Epithelial cell of esophagus (primary cell): ENCODE measurements around the gene KIF26B.

Source experiments
- DNase-seq: peaks from one replicate; pipeline ENCODE4 v3.0.0; 2010; ENCODE audit warnings: low read depth
- H3K4me3 ChIP-seq: 2 replicates; pipeline ENCODE4 v1.5.1; 2011; ENCODE audit warnings: mild to moderate bottlenecking, low read length, control low read depth
- TF ChIP-seq, protein P1 (sequence below): IDR thresholded peaks from 2 replicates; pipeline ENCODE4 v1.5.1; 2011; ENCODE audit warnings: low read depth, mild to moderate bottlenecking, low read length, control low read depth, inconsistent platforms; ENCODE audit not compliant: insufficient read depth; ENCODE audit errors: missing control alignments

KIF26B gene

DNA sequence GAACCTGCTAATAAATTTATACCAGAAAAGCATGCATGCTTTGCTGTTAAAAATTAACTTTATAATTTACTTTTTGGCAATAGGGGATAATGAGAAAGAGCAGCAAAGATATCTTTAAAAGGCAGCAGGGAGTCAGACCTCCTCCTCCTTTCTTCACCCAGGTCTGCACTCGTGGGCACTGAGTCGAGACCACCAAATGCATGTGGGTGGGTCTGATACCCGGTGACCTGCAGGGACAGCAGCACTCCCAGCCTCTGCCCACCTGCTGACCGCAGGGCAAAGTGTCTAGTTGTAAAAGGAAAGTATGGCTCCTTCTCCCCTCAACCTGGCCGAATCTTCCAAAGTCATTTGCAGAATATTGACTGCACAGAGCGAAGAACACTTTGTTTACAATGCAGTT, 43.7 kb upstream of the KIF26B start:
- DNase-seq = no peak
- H3K4me3 ChIP-seq = no peak overlapping the region
- TF ChIP-seq, protein P1, sequence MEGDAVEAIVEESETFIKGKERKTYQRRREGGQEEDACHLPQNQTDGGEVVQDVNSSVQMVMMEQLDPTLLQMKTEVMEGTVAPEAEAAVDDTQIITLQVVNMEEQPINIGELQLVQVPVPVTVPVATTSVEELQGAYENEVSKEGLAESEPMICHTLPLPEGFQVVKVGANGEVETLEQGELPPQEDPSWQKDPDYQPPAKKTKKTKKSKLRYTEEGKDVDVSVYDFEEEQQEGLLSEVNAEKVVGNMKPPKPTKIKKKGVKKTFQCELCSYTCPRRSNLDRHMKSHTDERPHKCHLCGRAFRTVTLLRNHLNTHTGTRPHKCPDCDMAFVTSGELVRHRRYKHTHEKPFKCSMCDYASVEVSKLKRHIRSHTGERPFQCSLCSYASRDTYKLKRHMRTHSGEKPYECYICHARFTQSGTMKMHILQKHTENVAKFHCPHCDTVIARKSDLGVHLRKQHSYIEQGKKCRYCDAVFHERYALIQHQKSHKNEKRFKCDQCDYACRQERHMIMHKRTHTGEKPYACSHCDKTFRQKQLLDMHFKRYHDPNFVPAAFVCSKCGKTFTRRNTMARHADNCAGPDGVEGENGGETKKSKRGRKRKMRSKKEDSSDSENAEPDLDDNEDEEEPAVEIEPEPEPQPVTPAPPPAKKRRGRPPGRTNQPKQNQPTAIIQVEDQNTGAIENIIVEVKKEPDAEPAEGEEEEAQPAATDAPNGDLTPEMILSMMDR = no peak

DNA sequence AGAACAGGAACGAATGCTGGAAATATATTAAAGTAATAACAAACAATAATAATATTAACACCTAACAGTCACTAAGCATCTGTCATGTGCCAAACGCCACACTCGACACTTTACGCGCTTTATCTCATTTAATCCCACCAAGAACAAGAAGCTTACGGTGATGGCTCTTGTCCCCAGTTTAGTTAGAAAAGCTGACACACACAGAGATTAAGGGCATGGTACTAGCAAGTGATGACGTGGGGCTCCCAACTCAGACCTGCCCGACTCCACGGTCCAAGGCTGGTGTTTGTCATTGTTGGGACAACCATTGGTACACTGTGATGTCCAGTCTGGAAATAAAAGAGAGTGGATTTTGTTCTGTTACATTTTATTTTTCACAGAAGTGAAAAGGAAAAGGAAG, 41.1 kb upstream of the KIF26B start:
- DNase-seq = no peak
- H3K4me3 ChIP-seq = no peak overlapping the region
- TF ChIP-seq, protein P1 = no peak

DNA sequence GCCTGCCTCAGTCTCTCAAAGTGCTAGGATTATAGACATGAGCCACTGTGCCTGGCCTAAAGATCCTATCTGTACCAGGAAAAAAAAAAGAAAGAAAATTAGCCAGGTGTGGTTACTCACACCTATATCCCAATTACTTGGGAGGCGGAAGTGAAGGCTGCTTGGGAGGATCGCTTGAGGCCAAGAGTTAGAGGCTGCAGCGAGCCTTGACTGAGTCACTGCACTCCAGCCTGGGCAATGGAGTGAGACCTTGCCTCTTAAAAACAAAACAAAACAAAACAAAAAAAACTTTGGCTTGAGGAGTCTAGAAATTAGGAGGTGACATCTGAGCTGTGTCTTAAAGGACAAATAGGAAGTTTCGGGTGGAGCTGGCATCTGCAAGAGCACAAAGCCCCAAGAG, 38.7 kb upstream of the KIF26B start:
- no peak for DNase-seq
- TF ChIP-seq, protein P1 = no peak
- H3K4me3 ChIP-seq = no peak overlapping the region

DNA sequence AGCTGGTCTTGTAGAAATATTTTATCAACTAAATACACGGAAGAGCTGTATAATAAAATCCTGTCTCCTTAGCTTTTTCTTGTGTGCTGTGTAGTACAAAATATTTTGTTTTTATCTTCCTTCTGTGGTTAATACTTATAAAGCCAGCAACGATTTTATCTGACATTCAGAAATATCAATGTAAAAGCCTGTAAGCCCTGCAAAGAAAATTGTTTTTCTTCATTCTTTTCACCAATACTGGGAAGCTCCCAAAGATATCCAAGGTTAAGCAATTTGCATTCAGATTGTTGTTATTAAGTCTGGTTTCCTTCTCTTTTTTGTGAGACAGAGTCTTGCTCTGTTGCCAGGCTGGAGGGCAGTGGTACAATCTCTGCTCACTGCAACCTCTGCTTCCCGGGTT, 38.0 kb upstream of the KIF26B start:
- TF ChIP-seq, protein P1 = no peak
- DNase-seq = no peak
- H3K4me3 ChIP-seq = no peak overlapping the region

DNA sequence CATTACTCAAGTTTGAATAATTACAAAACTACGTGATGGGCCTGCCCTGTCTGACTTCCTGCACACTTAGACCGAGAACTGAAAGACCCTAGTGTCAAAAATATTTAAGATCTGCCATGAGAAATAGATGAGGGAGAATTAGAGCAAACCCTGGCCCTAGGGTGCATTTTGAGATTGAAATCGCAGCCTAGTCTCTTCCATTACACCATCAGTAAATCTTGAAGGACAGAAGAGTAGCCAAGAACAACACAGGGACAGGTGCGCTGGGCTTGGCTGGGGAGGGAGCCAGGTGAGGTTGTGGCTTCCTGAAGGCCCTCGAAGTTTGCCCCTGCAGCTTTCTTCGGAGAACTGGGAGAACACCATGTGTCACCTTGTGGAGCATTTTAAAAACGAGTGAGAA, 36.7 kb upstream of the KIF26B start:
- TF ChIP-seq, protein P1 = no peak
- H3K4me3 ChIP-seq = no peak overlapping the region
- DNase-seq = no peak

DNA sequence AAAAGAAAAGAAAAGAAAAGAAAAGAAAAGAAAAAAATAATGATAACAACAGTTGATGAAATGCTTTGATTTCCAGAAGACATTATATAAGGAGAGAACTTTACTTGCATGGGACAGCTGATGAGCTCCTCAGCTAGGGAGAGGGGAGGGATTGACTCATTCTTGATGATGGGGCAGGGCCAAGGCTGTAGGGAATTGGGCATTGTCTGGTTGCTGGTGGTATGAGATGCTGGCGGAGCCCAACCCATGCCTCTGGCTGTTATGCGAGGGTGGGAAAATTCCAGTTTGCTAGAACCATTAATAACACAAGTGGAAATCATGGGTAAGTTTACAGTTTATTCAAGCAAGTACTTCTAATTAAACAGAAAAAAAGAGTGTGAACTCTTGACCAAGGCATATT, 36.0 kb upstream of the KIF26B start:
- TF ChIP-seq, protein P1 = no peak
- no peak overlapping the region for H3K4me3 ChIP-seq
- DNase-seq = no peak

DNA sequence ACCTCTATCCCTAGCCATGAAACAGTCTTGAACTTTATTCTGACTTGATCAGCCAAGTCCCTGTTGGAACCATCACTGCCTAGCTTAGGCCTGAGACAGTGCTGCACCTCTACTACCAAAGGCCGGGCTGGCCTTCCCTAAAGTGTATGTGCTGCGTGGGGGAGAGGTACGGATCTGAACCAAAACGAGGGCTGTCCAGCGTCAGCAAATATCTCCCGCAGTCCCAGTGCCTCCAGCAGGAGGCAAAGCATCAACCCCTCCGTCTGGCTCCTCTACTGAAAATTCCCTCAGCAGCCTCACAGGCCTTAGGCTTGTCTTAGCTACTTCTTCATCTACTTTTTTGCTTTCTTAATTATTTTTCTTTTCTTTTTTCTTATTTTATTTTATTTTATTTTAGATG, 33.3 kb upstream of the KIF26B start:
- DNase-seq = no peak
- TF ChIP-seq, protein P1 = no peak
- no peak overlapping the region for H3K4me3 ChIP-seq
